Activated CD8-positive, alpha-beta memory T cell treated with anti-CD3 and anti-CD28 coated beads for 1 hour (primary cell): ENCODE measurements around the gene ANKS1B.
"Not testable (repeated sequence)": the region's sequence is repeated elsewhere in the genome, so short reads cannot be mapped to it uniquely, and the experiment has no call there.

Source experiments
- DNase-seq, 2 donors: peaks; one replicate each; pipeline ENCODE4 v3.0.0-alpha.2; 2020; ENCODE audit warnings: low read depth in 1 of 2; ENCODE audit errors: extremely low read depth in 1 of 2

The ANKS1B gene

DNA sequence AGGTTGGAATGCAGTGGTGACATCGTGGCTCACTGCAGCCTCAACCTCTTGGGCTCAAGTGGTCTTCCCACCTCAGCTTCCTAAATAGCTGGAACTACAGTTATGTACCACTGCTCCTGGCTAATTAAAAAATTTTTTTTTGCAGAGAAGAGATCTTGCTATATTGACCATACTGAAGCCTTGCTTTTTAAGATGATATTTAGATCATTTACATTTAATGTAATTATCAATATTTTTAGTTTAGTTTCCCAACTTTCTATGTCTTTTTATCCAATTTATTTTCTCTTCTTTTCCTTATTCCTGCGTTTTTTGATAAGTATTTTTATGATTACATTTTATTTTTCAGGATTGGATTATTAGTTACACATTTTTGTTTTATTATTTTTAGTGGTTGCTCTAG is 999.6 kb downstream of the ANKS1B start:
- no peak for DNase-seq

DNA sequence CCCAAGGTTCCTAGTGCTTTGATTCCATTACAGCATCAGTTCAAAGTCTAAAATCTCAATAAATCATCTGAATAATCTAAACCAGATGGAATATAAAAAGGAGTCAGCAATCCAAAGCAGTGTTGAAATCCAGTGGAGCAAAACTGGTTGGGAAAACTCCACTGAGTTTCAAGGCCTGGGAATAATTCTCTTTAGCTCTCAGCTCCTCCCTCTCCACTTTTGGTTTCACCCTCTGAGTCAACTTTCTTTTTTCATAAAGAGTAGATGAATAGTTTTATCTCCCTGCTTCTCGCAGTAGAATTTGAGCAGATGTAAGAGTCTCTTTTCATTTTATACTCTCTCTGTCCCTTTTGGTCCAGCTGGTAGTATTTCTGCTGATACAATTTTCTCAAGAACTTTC is 1001.1 kb downstream of the ANKS1B start:
- no peak for DNase-seq

DNA sequence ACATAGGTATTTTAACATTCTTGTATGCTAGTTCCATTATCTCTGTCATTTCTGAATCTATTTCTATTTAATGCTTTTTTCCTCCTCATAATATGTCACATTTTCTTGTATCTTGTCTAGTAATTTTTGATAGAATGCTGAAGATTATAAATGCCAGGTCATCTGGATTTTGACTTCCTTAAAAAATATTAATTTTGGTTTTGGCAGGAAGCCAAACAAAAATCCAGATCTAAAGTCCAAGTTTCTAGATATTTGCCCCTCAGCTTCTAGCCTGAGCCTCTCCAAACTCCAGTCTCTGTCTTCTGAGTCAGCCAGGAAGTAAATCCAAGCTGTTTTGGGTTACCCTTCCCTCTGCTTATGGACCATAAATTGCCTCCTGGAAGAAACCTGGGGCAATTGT is 1004.2 kb downstream of the ANKS1B start:
- no peak for DNase-seq

DNA sequence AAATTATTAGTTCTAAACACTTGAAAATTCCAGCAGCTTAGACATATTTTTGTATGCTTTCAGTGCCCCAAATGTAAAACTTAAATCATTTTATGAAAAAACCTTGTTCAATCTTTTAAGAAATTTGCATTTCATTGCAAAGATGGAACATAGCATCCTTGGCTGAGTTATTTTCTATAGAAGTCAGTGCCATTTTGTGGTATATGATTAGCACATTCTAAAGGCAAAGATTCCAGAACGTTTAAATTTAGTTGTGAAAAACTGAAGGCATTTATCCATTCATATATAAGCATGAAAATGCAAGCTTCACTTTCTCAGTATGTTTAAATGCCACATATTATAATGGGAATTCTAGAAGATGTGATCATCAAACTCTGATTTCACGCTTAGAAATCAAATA is 1007.5 kb downstream of the ANKS1B start:
- no peak for DNase-seq

DNA sequence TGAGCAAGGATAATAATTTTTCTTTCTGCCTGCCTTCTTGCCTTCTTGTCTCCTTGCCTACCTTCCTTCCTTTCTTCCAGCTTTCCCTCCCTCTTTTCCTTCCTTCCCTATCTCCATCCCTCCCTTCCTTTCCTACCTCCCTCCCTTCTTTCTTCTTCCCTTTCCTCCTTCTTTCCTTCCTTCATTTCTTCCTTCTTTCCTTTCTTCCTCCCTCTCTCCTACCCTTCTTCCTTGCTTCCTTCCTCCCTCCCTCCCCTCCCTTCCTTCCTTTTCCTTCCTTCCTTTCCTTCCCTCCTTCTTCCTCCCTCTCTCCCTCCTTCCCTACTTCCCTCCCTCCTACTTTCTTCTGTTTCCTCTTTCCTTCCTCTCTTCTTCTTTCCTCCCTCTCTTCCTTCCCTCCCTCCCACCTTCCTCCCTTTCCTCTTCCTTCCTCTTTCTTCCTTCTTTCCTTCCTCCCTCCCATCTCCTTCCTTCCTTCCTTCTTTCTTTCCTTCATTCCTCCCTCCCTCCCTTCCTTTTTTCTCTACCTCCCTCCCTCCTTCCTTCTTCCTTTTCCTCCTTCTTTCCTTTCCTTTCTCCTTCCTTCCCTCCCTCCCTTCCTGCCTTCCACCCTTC is 1009.9 kb downstream of the ANKS1B start:
- DNase-seq = no peak

DNA sequence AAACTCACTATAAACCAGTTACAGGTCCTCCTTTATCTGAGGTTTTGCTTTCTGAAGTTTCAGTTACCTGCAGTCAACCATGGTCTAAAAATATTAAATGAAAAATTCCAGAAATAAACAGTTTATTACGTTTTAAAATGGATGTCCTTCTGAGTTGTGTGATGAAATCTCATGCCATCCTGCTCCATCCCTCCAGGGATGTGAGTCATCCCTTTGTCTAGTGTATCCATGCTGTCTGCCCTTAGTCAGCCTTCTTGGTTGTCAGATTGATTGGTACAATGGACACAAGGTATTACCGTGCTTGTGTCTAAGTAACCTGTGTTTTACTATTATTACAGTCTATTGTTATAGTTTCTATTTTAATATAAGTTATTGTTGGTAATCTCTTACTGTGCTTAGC is 1011.3 kb downstream of the ANKS1B start:
- DNase-seq = no peak

DNA sequence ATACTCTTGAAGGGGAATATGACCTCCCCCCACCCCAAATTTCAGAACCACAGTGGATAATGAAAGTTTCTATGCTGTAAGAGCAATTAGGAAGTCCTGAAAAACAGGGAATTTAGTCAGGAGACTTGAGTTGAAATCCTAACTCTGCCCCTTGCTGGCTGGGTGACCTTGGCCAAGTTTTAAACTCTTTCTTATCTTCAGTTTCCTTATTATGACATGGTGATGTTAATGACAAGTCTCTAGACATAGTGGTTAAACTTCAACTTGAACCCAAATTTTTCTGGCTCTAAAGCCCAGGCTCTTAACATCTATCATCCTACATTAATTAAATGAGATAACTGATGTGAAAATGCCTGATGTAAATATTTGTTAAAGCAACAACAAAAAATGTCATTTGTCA is 1013.8 kb downstream of the ANKS1B start:
- no peak for DNase-seq

DNA sequence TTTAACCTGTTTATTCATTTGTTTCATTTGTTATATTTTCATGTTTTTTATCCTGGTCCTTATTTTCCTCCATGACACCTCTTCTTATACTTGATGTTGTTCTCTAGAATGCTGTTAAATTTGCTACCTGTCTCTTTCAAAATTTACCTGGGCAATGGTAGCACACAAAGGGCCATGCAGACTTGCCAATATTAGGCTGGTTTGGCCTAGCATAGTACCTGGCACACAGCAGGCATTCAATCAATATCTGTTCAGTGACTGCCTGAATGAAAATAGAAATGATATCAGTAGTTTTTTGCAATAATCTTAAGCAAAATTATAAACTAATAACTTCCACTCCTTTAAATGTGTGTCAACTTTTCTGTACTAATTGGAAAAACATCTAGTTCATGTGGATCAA is 1014.5 kb downstream of the ANKS1B start:
- DNase-seq = no peak

DNA sequence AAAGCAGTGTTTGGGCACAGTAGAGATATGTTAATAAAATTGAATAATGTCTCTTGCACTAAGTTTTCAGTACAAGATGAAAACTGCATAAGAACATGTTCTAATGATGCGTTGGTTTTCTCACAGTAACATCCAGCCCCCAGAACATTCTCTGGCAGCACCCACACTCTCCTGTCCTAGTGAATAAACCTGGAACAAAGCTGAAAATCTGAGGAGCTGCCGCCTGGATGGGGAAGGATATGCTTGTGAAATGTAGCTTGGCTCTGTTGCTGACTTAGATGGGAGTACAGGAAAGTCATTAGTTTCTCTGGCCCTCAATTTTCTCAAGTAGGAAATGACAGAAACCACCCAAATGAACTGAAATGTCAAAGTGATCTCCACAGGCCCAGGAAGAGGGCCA is 1015.8 kb downstream of the ANKS1B start:
- no peak for DNase-seq

DNA sequence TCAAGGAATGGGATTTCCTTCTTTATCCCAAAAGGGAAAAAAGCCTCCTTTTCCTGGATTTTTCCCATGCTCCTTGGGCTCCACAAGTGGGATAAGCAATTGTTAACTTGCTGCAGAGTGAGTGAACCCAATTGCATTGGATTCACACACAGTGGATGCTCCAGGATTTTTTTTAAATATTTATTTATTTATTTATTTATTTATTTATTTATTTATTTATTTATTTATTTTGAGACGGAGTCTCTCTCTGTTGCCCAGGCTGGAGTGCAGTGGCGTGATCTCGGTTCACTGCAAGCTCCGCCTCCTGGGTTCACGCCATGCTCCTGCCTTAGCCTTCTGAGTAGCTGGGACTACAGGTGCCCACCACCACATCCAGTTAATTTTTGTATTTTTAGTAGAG is 1027.6 kb downstream of the ANKS1B start:
- not testable (repeated sequence) for DNase-seq

DNA sequence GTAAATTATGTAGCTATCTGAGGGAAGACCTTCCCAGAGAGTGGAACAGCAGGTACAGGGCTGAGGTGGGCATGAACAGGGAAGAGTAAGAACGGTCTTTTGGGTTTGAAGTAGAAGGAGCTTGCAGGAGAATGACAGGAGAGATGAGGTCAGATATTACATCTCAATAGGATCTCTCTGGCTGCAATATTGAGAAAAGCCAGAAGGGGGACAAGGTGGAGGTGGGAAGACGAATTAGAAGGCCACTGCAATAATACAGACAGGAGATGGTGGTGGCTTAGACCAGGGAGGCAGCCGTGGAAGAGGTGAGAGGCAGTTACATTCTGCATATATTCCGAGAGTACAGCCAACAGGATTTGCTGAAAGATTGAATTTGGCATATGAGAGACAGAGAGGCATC is 1029.5 kb downstream of the ANKS1B start:
- no peak for DNase-seq

DNA sequence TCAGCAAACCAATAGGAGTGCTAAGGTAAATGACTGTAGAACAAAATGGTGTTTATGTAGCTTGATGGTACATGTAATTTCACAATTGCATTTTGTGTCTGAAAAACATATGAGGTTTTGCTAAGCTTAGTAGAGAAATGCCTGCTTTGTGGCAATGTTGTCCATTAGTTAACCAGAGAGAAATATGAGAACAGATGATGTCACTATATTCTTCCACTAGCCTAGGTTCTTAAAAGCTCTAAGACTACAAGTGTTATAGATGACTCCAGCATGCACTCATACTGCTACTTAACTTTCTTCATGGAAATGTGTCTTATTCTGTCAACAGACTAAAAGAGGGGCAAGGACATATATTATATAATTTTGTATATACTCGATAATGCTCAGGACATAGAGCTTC is 1030.2 kb downstream of the ANKS1B start:
- DNase-seq = no peak

DNA sequence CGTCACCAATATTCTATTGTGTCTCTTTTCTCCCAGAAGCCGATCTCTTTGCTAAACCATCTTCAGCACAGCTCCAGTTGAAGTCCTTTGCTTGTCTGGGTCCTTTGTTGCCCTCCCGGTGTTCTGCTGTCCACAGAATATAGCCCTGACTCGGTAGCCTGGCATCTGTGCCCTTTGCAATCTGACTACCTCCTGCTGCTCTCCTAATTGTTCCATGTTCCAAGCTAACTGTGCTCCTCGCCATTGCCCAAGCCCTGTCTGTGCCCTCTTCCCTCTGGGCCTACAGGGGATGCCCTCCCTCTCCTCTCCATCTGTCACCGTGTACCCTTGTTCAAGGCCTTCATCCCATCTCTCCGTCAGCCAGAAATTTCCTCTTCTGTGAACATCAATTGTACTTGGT is 1033.3 kb downstream of the ANKS1B start:
- DNase-seq = no peak

DNA sequence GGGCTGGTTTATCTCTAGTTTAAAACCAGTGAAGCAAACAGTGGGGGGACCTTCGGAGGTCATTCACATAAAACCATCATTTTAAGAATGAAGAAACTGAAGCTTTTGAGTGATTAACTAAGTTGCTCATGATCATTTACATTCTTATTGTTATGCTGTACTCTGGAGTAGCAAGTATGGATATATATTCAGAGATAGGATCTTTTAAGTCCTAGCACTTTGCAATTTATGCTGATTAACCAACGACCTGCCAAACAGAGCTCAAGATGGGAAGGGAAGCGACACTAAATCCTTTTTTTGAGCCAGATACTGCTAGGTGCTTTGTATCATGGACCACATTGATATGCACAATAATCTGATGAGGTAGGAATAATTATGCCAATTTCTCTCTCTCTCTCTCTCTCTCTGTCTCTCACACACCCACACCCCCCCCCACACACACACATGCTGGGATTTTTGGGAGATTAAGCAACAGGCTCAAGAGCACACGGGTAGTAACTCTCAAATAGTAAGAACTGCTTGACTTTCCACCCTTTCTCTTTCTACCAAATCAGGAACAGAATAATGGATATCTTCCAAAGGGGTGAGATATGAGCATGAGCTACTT is 1036.3 kb downstream of the ANKS1B start:
- no peak for DNase-seq

DNA sequence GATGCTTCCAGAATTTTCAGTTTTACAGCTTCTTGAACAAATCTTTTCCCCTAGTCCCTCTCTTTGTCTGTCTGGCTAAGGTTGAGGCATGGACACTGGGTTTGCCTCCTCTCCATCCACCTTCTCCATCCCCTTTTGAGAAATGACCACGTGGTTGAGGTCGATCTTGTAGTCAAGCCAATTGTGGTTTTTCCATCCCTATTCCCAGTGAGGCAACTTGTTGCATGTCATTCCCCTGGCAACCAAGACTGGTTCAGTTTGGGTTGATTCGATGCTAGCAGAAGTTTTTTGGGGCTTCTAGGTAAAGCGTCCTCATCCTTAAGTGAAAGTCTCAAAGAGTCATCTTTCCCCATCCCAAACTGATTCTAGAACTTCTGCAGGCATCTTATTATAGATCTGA is 1038.9 kb downstream of the ANKS1B start:
- DNase-seq = no peak

DNA sequence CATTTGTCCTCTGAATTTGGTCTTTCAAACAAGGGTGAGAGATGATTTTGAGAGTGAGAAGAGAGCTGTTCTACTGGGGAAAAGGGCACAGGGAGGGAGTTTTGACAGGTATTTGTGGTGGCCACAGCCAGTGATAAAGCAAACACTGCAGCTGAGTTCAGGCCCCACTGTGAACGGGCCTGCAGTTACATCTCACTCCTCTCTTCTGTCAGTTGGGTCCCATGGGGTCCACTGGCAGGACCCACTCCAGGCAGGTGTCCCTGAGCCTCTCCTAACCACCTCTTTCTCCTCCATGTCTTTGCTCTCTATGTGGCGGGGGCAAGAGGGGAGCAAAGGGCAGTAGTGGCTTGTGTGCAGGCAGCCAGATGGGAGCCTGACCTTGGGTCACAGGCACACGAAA is 1044.8 kb downstream of the ANKS1B start:
- no peak for DNase-seq

DNA sequence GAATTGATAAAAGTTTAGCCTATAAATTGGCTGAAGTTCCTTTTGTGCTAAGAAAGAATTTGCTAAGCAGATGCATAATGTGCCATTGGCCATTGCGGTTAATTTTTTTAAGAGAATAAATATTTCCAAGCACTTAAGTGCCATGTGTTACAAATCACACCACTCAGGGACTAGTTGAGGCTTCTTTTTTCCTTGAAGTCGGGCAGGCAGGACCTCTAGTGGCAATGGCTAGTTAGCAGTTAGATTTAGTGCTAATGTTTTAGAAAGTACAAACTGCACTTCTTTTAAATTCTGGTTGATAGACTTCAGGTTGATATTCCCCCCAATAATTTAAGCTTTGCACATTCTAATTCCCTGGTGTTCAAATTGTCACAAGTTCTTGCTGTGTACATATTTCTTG is 1045.4 kb downstream of the ANKS1B start:
- DNase-seq = no peak

DNA sequence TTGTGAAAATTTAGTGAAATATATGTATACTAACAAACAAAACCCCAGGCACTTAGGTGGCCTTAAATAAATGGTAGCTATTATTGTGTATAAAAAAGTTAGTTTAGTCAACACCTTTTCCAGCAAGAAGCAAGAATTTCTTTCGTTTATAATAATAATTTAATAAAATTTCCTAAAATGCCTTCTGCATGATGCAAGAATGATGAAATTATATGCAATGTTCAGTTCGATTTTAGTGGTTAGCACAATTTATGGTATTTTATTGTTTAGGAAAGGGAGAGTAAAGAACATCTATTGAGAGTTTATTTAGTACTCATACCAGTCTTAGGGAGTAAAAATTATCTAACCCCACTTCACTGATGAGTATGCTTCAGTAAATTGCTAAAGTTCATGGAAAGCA is 1048.9 kb downstream of the ANKS1B start:
- no peak for DNase-seq

DNA sequence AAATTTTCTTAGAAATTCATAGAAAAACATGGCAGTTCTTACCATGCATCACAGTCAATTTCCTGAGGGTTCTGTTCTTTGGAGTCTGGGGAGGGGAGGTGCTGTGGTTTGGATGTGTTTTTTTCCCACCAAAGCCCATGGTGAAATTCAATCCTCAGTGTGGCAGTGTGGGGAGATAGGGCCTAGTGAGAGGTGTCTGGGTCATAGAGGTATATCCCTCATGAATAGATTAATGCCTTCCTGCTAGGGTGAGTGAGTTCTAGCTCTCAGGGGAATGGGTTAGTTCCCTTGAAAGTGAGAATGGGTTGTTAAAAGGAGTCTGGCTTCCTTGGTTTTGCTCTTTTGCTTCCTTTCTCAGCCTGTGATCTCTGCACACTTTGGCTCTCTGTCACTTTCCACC is 1061.9 kb downstream of the ANKS1B start:
- DNase-seq = no peak

DNA sequence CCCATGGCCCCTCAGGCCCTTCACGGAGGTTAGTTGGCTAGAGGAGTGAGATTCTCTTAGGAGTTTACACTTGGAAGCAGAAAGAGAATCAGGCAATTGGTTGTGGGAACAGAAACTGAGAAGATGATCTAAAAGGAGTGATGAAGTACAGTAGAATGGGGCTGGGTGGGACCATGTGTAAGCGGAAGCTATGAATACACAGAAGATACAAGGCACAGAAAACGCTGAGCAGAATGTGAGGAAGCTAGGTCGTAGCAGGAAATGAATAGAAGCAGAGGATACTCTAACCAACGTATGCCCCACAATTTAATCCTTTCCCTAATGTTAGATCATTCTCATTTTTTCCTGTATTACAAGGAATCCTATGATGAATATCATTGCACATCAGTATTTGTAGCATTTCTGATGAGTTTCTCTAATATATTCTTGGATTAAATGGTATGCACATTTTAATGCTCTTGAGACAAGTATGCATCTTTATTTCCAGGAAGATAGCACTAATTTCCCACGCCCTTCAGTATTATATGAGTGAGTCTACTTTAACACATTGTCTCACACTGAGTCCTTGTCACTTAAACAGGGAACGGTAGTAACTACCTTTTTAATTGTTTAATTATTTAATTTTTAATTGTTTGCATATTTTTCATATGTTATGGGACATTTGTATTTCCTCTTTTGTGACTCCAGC is 1066.4 kb downstream of the ANKS1B start:
- DNase-seq = no peak

DNA sequence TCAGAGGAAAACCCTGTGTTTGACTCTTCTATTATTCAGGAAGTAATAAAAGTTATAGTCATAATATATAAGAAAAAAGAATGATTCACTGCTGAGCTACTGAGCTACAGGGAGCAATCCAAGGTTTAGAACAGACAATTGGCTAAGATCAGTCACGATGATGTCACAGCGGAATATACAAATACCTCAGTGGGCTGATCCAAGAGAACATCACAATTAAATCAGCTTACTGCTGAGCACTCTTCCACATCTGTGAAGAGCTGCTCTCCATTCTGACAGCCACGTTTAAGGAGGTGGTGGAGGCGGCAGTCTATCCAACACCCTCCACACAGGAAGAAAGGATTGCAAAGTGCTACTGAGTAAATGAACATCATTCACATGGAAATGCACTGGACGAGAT is 1068.6 kb downstream of the ANKS1B start:
- DNase-seq = no peak

DNA sequence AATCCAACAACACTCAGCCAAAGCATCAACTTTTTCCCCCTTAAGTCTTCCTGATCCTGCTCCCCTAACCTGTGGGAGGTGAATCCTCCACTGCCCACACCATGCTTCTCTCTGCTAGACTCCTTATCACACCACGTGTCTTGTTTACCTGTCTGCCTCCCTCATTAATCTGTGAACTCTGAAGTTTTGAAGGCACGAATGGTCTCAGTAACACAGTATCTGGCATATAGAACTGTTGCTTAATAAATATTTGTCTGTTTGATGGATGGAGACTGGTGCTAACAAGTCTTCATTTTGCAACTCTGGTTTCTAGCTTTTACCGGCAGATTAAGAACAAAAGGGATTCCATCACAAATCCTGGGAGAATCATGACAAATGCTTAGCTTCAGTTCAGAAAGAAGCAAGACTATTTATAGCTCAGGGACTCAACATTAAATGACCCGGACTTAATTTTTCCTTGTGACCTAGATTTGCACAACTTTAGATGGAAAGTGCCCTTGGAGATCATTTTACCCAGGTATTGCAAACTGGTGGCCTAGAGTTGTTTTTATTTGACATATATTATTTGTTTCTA is 1072.2 kb downstream of the ANKS1B start:
- no peak for DNase-seq
